GM19438 (cell line): ENCODE results near the gene C1QTNF7.

Source experiments
- ATAC-seq: cut with Tn5 transposase; IDR thresholded peaks from one replicate; pipeline ENCODE4 v1.9.1; 2021; ENCODE audit warnings: low read depth; ENCODE audit not compliant: unreplicated experiment

Gene C1QTNF7, protein sequence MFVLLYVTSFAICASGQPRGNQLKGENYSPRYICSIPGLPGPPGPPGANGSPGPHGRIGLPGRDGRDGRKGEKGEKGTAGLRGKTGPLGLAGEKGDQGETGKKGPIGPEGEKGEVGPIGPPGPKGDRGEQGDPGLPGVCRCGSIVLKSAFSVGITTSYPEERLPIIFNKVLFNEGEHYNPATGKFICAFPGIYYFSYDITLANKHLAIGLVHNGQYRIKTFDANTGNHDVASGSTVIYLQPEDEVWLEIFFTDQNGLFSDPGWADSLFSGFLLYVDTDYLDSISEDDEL

DNA sequence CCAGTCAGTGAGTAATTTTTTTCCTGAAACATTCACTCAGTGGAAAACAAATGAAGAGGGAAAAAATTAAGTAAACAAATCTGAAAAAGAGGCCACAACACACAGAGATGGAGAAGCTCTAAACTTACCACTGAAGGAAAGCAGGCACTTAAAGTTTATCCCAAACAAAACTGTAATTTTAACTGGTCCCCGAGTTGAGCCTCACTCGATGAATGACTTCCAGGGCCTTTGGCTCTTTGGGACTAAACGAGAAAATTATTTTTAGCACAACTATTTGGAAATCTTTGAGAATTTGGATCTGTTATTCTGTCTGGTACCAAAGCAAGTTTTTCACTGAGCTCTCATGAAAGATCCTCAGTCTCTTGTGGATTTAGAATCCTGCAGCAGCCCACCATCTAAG lies at the start of gene C1QTNF7:
Gene C1QTNF7, plus strand, starts transcription at position 333 of the 400 bp plus-strand sequence. CDS start 7,711 bp downstream, outside the sequence.
- ATAC-seq, result no peak

DNA sequence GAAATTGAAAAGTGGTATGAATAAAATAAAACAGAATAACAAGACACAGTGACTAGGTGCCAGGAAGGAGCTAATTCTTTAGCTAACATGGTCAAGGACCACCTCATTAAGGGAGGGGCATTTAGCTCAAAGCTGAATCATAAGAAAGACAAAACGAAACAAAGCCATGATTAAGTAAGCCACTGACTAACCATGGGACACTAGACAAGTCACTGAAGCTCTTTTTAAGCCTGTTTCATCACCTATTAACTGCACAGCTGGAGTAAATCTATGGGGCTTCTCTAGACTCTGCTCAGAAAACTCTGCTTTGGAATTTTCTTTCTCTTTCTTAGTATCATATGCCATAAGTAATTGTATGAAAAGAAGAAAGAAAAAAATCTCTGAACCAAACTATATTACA lies 49.8 kb upstream of the C1QTNF7 start:
- ATAC-seq, result no peak

DNA sequence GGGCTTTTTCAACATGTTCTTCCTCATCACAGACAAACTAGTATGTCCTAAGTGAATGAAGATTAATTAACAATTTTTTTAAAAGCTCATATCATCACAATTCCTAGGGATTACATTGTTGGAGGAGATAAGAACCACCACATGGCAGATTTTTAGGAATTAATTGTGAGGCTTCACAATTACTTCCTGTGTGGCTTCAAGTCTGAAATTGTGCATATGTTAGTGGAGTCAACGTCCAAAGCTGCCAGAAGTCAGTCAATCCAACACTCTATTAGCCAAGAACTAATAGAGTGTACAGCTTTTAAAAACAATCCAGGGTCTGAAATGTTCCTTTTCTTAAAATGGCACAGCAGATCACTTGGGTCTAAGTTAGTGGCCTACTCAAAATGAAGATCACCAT lies 49.3 kb upstream of the C1QTNF7 start:
- no peak for ATAC-seq

DNA sequence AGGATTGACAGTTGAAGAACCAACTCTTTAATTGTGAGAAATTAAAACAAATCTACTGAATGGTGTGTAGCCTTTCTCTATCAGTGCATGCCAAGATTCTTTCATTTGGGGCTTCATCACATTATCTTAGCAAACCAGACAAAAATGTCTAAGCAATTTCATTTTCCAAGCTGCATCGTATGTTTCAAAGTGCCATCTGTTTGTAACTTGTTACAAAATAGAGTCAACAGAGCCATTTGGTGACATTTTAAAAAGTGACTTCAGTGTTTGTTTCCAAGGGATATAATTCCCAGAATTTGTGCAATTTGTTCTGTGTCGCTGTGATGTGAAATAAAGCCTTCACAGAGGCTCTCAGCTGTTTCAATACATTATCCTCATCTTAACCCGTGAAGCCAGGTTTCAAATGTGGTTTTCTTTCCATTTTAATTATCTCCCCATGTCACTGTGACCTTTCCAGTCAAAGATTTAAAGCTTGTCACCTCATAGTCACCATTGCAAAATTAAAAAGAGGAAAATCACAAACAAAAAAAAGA lies 46.0 kb upstream of the C1QTNF7 start:
- ATAC-seq, result no peak

DNA sequence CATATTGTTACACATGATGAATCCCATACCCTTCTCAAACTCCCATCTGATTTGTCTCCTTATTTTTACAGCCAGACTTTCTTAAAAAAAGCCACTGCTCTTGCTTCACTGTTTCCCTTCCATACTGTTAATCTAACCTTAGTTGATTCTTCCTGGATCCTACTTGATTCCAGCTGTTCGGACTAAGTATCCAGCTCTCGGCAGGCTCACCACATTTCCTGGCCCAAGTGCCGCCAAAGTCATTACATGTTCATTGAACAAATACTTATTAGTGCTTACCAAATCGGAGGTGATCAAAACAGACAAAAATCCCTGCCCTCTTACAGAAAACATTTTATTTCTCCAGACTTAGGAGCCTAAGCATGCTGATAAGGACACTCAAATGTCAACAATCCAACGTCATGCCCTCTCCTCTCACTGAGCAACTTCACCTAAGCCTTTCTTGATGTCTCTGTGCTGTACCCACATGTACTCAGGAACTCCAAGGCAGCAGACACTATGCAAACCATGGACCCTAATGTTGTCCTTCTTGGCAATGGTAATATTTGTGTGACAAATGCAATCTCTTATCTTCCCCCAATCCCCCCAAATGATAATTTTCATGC lies 45.1 kb upstream of the C1QTNF7 start:
- no peak for ATAC-seq

DNA sequence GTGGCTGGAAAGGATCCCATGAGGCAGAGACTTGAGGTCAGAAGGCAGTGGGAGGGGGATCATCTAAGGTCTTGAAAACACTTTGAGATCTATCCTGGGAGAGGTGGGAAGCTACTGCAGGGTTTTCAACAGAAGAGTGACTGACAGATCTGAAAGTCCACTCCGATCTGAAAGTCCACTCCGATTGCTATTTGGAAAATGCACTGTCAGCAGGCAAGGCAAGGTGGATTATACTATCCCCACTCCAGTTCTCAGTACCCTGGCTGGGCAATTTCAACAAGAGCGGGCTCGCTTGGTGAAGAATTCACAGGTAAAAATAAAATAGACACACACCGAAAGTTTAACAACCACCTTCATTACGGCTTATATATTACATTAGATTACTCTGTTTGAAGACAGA lies 42.3 kb upstream of the C1QTNF7 start:
- no peak for ATAC-seq

DNA sequence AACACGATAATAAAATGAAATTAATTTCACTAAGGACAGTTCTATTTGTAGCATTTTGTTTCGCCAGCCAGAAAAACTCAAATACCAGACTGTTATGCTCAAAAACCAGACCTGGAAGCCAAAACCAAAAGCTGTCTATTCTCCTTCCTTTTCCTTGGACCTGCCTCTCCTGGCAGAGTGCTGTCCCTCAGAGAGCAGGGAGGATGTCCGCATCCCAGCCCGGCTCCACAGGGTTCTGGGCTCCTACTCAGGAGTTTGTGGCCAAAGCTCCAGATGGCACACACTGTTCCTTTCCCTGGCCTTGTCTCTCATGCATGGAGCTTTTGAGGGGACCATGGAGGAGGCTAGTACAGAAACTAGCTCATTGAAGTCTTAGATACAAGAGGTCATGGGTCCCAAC lies 41.9 kb upstream of the C1QTNF7 start:
- no peak for ATAC-seq

DNA sequence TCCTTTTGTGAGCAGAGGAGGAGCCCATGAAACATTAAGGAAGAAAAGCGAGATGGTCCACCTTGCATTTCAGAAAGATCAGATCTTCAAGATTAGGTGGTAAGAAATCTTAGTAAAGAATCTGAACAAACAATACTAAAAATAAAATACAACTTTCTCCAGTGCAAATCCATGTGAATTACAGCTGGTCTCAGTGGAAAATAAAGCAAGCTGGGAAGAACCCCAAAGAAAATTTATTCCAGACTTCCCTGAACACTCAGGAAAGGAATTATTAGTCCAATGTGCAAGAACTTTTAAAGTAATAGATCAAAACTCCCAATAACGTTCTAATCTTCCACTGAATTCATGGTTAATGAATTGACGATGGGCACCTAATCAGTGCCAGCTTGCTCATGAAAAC lies 37.3 kb upstream of the C1QTNF7 start:
- no peak for ATAC-seq

DNA sequence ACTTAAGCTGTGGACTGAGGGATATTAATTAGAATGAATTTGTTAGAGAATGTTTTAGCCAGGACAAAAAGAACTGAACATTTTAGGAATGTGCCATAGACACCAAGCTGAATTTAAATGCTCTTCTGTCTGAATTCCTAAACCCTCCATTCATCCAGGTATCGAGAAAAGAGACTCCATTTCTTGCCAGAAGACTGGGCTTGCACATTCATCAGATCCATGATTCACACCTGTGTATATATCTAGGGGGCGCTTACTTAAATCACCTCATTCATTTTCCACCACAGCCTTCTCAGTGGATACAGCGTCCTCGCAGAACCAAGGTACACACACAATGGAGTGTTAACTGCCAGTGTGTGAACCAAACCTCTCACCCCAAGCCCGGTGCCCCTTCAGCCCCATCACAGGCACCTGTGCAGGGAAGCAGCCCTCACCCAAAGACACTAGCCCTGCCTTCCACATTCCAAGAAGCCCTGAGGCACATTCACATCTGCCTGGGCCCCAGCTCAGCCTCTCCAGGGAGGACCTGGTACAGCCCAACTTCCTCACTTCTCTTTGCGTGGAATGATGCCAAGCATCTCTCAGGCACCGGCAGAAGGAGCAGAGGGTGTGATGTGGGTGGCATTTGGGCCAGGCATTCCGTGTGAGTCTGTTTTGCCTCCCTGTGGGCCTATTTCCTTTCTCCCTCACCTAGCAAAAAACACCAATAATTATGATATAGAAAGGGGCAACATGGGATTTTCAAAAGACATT lies 35.6 kb upstream of the C1QTNF7 start:
- ATAC-seq, result no peak

DNA sequence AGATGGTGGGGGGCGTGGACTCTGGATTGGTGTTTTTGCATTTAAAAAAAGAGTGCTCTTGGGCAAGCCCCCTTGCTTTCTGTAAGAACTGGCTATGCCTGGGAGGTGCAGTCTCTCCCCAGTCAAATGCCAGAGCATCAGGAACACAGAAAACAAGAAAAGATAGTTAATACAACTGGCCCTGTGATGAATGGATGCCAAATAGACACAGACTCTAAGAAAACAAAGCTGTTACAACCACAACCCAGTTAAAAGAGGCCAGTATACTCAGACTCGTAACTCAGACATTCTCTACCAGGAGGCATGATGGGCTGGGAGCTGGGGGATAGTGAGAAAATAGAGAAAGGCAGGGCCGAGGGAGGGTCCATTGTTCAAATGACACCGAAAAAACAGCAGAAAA lies 32.5 kb upstream of the C1QTNF7 start:
- no peak for ATAC-seq

DNA sequence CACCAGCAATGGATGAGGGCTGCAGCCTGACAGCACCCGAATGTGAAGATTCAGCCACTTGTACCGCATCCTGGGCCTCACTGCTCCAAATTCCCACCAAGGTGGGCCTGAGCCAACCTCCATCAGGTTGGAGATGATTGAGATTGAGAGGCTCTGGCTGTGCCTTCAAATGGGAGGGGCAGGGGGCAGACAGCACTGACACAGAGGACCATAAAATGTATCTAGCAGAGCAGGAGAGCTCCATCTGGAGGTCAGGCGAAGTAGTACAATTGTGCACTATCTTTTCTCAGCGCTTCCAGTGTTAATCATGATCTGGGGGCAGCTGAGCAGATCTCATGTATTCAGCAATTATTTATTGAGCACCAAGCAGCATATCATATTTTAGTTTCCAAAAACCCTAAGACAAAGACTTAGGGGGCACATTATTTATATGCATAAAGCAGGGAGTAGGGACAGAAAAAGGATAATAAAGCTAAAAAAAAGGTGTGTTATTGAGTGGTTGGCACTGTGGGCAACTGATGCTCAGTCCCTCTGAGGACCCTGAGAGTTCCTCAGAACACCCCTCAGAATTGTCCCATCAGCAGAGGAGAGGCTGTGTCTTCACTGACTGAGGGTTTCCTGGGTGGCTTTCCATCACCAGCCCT lies 31.6 kb upstream of the C1QTNF7 start:
- ATAC-seq, result peak; percentile 62

DNA sequence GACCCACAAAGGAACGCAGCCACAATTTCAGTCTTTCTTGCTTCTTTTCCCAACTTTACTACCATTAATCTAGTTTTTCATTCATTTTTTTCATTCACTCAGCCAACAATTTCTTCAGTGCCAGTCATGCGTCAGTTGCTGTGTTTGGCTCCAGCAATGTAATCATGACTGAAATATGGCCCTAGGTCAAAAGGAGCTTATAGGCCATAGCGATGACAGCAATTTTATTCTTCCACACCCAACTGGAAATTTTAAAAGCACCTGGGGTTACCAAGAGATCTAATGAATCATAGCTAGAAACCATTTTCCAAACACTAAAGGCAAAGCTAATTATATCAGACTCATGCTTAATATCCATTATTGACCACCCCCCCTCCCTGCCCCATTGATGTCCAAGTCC lies 29.8 kb upstream of the C1QTNF7 start:
- ATAC-seq, result no peak

DNA sequence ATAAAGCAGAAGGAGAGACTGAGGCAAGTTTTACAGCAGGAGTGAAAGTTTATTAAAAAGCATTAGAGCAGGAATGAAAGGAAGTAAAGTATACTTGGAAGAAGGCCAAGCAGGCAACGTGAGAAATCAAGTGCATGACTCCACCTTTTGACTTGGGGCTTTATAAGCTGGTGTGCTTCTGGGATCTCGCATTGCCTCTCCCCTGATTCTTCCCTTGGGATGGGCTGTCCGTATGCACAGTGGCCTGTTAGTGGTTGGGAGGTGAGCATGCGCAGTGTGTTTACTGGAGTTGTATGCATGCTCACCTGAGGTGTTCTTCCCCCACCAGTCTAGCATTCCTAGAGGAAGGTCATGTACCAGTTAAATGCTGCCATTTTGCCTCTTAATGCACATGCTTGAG lies 29.1 kb upstream of the C1QTNF7 start:
- ATAC-seq, result no peak

DNA sequence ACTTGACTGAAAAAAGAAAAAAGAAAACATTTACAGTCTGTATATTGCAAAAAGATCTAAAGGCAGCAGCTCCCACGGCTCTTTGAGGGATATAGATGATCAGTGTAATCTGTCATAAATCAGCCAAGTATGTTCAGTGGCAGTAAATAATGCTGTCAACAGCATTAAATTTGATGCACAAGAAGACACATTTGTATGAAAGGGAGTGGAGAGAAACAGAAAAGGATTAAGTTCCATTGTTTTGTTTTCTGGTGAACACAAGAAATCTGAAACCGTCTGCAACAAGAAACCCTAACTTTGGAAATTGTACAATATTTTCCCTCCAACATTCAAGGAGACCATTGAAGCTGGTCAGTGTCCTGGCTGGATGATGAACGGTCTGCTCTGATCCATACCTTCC lies 27.6 kb upstream of the C1QTNF7 start:
- no peak for ATAC-seq

DNA sequence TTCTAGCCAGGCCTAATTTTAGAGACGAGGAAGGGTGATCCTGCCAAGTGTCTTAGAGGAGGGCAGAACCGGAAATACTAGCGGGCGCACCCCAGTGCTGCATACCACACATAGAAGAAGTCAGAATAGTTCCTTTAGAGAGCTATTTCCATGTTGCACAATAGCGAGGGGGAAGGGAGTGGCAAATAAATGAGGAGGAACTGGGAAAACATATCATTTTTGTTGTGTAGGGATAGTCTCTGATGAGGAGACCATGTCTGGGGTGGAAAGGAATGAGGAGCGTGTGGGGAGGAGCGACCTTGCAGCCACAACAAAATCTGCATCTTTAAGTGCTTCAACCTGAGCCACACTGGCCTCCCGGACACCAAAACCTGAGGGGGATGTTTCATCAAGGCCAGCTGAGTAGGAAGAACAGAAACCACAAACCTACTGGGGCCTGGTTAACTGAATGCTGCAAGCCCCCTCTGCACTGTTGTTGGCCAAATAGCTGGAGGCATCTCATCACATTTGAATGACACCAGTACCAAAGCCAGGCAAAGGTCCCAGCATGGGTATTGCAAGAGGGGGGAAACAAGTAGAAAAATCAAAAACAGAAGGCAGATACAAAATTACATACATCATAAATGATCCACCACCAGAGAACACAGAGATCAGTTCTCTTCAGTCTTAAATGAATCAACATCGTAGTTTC lies 26.7 kb upstream of the C1QTNF7 start:
- peak; percentile 63 for ATAC-seq

DNA sequence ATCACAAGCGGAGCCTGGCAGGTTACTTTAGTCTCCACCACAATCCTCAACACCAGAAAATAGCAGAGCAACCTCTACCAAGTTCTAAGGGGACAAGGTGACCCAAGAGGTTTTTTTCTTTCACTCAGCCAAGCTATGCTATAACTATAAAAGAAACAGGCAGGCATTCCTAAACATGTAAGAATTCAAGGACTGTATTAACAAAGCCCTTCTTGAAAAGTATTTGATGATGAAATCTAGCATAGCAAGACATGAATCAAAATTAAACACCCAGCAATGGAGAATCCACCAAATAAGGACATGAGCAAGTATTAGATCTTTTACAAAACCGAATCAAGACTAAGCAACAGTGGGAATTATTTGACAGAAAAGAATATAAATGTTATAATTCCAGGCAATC lies 25.7 kb upstream of the C1QTNF7 start:
- no peak for ATAC-seq

DNA sequence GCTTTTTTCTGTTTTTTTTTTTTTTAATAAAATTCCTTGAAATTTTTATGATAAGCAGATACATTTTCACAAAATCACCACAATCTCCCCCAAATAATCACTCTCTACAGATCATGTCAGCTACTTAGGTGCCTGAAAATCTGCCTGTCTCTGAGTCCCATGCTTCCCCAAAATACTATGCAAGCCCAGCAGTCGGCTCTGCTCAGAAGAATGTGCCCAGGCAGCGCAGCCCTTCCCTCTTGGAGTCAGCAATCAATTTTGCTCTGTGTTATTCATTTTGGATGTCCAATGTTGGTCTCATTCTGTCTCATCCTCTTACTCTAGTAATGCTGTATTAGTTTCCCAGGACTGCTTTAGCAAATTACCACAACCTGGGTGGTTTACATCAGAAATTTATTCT lies 24.9 kb upstream of the C1QTNF7 start:
- ATAC-seq, result no peak

DNA sequence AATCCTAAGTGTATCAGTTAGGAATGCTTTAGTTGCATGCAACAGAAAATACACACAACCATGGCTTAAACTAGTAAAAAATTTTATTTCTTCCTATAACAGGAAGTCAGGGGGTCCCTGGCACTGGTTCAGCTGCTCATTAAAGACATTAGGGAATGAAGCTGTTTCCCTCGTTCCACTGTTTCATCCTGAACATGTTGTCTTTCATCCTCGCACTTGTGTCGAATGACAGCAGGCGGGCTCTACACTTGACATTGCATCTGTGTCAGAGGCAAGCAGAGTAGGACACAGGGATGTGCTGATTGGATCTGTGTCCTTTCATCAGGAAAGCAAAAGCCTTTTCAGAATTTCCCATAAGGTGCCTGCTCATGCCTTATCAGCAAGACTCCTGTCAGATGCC lies 22.8 kb upstream of the C1QTNF7 start:
- ATAC-seq, result no peak

DNA sequence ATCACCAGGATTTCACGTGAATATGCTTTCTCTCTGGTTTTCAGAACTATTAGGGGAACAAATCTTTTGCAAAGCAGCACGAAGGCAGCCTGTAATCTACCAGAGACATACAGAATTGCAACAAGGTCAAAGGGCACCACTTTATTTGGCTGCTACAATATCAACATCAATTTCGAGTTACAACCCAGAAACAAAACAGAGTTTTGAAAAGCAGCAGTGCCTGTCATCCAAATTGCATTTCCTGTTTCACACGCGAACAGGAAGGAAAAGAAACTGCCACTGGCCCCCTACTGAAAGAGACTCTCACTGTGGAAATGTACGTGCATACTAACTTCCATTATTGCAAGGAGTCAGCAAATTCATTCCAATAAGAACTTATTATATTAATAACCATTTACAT lies 17.1 kb upstream of the C1QTNF7 start:
- ATAC-seq, result no peak

DNA sequence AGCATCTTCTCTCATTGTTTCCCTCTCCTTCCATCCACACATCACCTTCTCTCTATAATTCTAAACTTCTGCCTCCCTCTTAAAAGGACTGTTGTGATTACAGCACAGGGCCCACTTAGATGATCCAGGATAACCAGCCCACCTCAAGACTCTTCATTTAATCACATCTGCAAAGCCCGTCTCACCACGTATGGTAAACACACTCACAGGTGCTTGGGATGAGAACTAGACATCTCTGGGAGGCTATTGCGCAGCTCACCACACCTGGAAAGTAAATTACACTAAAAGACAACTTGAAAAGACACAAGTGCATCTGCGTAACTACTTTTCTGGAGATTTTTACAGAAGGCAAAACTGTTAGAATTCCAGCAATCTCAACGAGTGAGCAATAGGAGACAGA lies 15.4 kb upstream of the C1QTNF7 start:
- no peak for ATAC-seq
